ENCODE results near the gene S100A2. TPM values are rescaled to one million over a fixed set of nuclear protein-coding genes. Genes with fewer than 3 reads are reported as not detected.

S100A2 gene
- total and polyA plus RNA-seq, 2 of the 13 experiments (the other 11 are each of a cell fraction or from before 2014, with no cell fraction given) = 1.2 TPM

DNA sequence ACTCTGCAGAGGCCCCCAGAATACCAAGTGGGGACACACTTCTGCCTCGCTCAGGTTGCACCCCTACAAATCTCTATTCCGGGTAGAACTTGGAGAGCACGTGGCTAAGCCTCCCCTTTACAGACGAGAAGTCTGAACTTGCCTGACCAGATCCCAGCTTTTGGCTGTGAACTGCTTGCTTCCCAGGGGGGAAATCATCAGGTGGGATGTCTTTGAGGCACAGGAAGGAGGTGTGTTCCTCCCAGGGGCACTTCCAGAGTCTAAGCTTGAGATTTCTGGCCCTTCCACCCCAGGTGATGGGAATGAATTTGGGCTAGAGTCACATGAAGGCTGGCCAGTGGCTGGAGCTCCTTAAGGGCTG lies 15.3 kb downstream of the S100A2 start (continued):
- TF ChIP-seq, protein P1, sequence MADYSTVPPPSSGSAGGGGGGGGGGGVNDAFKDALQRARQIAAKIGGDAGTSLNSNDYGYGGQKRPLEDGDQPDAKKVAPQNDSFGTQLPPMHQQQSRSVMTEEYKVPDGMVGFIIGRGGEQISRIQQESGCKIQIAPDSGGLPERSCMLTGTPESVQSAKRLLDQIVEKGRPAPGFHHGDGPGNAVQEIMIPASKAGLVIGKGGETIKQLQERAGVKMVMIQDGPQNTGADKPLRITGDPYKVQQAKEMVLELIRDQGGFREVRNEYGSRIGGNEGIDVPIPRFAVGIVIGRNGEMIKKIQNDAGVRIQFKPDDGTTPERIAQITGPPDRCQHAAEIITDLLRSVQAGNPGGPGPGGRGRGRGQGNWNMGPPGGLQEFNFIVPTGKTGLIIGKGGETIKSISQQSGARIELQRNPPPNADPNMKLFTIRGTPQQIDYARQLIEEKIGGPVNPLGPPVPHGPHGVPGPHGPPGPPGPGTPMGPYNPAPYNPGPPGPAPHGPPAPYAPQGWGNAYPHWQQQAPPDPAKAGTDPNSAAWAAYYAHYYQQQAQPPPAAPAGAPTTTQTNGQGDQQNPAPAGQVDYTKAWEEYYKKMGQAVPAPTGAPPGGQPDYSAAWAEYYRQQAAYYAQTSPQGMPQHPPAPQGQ (CRISPR knock-in tag; IDR thresholded peaks at IDR 0.05; ENCODE audit: borderline replicate concordance) = no peak
- TF ChIP-seq TBP (CRISPR knock-in tag; IDR thresholded peaks at IDR 0.05) (no peak), ZHX2 (IDR thresholded peaks at IDR 0.05; ENCODE audit: low read depth) (no peak), ZHX2 (CRISPR knock-in tag; IDR thresholded peaks at IDR 0.05; ENCODE audit: borderline replicate concordance) (no peak), FOXC1 (CRISPR knock-in tag; IDR thresholded peaks at IDR 0.05; ENCODE audit: borderline replicate concordance) (no peak), ZNF7 (CRISPR knock-in tag; IDR thresholded peaks at IDR 0.05) (no peak), ZNF564 (CRISPR knock-in tag; IDR thresholded peaks at IDR 0.05) (no peak), FOXJ3 (CRISPR knock-in tag; IDR thresholded peaks at IDR 0.05; ENCODE audit: borderline replicate concordance) (no peak), KLF6 (CRISPR knock-in tag; IDR thresholded peaks at IDR 0.05) (no peak), ZFP36L1 (CRISPR knock-in tag; IDR thresholded peaks at IDR 0.05) (no peak)

Measured in HepG2 (cell line).